ENCODE measurements around the gene ZBTB2.

DNA sequence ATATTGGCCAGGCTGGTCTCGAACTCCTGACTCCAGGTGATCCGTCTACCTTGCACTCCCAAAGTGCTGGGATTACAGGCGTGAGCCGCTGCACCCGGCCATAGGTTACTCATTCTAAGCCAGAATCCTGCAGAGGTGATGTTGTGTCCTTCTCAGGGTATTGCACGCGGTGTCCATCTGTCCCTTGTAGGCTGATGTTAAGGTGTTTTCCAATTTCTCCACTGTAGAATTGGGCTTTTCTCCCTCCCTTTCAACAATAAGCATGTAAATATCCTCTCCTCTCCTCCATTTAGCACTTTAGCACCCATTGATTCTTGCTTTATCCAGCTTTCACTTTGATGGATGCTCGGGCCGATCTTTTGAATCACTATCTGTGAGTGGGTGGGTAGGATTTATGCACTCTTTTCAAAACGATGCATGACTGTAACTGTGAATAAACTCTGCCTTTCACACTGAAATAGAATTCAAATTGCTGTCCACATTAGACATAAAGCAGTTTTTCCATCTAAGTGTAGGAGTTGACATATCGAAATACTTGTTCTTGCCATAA, 52.6 kb downstream of the ZBTB2 start:
- TF ChIP-seq, protein P1, sequence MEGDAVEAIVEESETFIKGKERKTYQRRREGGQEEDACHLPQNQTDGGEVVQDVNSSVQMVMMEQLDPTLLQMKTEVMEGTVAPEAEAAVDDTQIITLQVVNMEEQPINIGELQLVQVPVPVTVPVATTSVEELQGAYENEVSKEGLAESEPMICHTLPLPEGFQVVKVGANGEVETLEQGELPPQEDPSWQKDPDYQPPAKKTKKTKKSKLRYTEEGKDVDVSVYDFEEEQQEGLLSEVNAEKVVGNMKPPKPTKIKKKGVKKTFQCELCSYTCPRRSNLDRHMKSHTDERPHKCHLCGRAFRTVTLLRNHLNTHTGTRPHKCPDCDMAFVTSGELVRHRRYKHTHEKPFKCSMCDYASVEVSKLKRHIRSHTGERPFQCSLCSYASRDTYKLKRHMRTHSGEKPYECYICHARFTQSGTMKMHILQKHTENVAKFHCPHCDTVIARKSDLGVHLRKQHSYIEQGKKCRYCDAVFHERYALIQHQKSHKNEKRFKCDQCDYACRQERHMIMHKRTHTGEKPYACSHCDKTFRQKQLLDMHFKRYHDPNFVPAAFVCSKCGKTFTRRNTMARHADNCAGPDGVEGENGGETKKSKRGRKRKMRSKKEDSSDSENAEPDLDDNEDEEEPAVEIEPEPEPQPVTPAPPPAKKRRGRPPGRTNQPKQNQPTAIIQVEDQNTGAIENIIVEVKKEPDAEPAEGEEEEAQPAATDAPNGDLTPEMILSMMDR (IDR thresholded peaks at IDR 0.05), result no peak
- TF ChIP-seq POLR2AphosphoS5 (IDR thresholded peaks at IDR 0.05), result no peak
- no peak for TF ChIP-seq EP300 (IDR thresholded peaks at IDR 0.05)
- TF ChIP-seq POLR2A (IDR thresholded peaks at IDR 0.05), result no peak

All from upper lobe of left lung (tissue), 4 donors.